Stomach (tissue), 4 donors: ENCODE data around the gene ZDHHC1.

Source experiments
- CTCF ChIP-seq, 7 experiments: fragments of 450-650 bp in 4 of 7; fragments of 200-600 bp in 3 of 7; sonication (generic) in 3 of 7; IDR thresholded peaks; one replicate each; pipeline ENCODE4 v1.5.1; 2016 to 2019; ENCODE audit warnings: antibody characterized with exemption in 7 of 7, control low read depth in 2 of 7, mild to moderate bottlenecking in 1 of 7
- POLR2A ChIP-seq, 4 donors: fragments of 450-650 bp; IDR thresholded peaks; one replicate each; pipeline ENCODE4 v1.6.1; 2016; ENCODE audit warnings: antibody characterized with exemption in 4 of 4, control low read depth in 2 of 4, mild to moderate bottlenecking in 1 of 4, moderate library complexity in 1 of 4

- TF ChIP-seq CTCF (IDR thresholded peaks at IDR 0.05) (no peak), POLR2A (IDR thresholded peaks at IDR 0.05) (no peak)
These were observed 45.6 kb downstream of the ZDHHC1 start for GRCh38 chr16:67370661-67371060.
